ENCODE results near the gene NDUFAF8.

NDUFAF8 gene

GRCh38 chr17:81229666-81229920 lies 9.5 kb upstream of the NDUFAF8 start:
- Histone ChIP-seq H3K9me3 (ENCODE audit: severe bottlenecking) (peaks cover 3% of the 10 kb centered on the region), H3K36me3 (ENCODE audit: low read depth) (peaks cover 16% of the 10 kb centered on the region), H3K4me1 (ENCODE audit: insufficient read depth, poor library complexity, severe bottlenecking) (no peaks in the 10 kb centered on the region), H3K27ac (ENCODE audit: poor library complexity, severe bottlenecking) (no peak overlapping the region), H3K27me3 (ENCODE audit: insufficient read depth, poor library complexity, severe bottlenecking) (no peaks in the 10 kb centered on the region), H3K4me3 (ENCODE audit: severe bottlenecking) (no peak overlapping the region)
- no peak for TF ChIP-seq CTCF (IDR thresholded peaks at IDR 0.05; ENCODE audit: poor library complexity, severe bottlenecking)
- no peak for ATAC-seq (ENCODE audit: low read depth)
- DNase-seq (ENCODE audit: low spot score) = no peak

GRCh38 chr17:81230043-81230820 lies 8.9 kb upstream of the NDUFAF8 start:
- H3K4me1 ChIP-seq (ENCODE audit: insufficient read depth, poor library complexity, severe bottlenecking) = no peaks in the 10 kb centered on the region
- peaks cover 3% of the 10 kb centered on the region for H3K9me3 ChIP-seq (ENCODE audit: severe bottlenecking)
- no peak for ATAC-seq (ENCODE audit: low read depth)
- peaks cover 16% of the 10 kb centered on the region for H3K36me3 ChIP-seq (ENCODE audit: low read depth)
- no peak overlapping the region for H3K27ac ChIP-seq (ENCODE audit: poor library complexity, severe bottlenecking)
- H3K27me3 ChIP-seq (ENCODE audit: insufficient read depth, poor library complexity, severe bottlenecking) = no peaks in the 10 kb centered on the region
- H3K4me3 ChIP-seq (ENCODE audit: severe bottlenecking) = no peak overlapping the region
- no peak for DNase-seq (ENCODE audit: low spot score)
- peak; percentile 16 for TF ChIP-seq CTCF (IDR thresholded peaks at IDR 0.05; ENCODE audit: poor library complexity, severe bottlenecking)

- DNase-seq (ENCODE audit: low spot score) (no peak), ATAC-seq (ENCODE audit: low read depth) (no peak)
- Histone ChIP-seq H3K27ac (ENCODE audit: poor library complexity, severe bottlenecking) (no peak overlapping the region), H3K9me3 (ENCODE audit: severe bottlenecking) (peaks cover 3% of the 10 kb centered on the region), H3K36me3 (ENCODE audit: low read depth) (peaks cover 16% of the 10 kb centered on the region), H3K4me1 (ENCODE audit: insufficient read depth, poor library complexity, severe bottlenecking) (no peaks in the 10 kb centered on the region), H3K27me3 (ENCODE audit: insufficient read depth, poor library complexity, severe bottlenecking) (no peaks in the 10 kb centered on the region), H3K4me3 (ENCODE audit: severe bottlenecking) (no peak overlapping the region)
- TF ChIP-seq CTCF (IDR thresholded peaks at IDR 0.05; ENCODE audit: poor library complexity, severe bottlenecking) = no peak
Observed at GRCh38 chr17:81231121-81231645, 7.9 kb upstream of the NDUFAF8 start.

- Histone ChIP-seq H3K4me3 (ENCODE audit: severe bottlenecking) (no peak overlapping the region), H3K36me3 (ENCODE audit: low read depth) (peaks cover 16% of the 10 kb centered on the region), H3K27me3 (ENCODE audit: insufficient read depth, poor library complexity, severe bottlenecking) (no peaks in the 10 kb centered on the region), H3K4me1 (ENCODE audit: insufficient read depth, poor library complexity, severe bottlenecking) (no peaks in the 10 kb centered on the region), H3K9me3 (ENCODE audit: severe bottlenecking) (peaks cover 2% of the 10 kb centered on the region), H3K27ac (ENCODE audit: poor library complexity, severe bottlenecking) (no peak overlapping the region)
- TF ChIP-seq CTCF (IDR thresholded peaks at IDR 0.05; ENCODE audit: poor library complexity, severe bottlenecking) = no peak
- DNase-seq (ENCODE audit: low spot score) (no peak), ATAC-seq (ENCODE audit: low read depth) (no peak)
Observed at GRCh38 chr17:81231766-81232581, 7.1 kb upstream of the NDUFAF8 start.

Measured in RWPE2 (cell line).